SU-DHL-6 (cell line): ENCODE measurements around the gene ALDOA.

Experiments used
- CTCF ChIP-seq: fragments of 200-600 bp; sonication (generic); IDR thresholded peaks from one replicate; pipeline ENCODE4 v1.5.1; 2017; ENCODE audit warnings: antibody characterized with exemption, mild to moderate bottlenecking, low read length, moderate library complexity; ENCODE audit not compliant: insufficient read depth, poor library complexity, severe bottlenecking
- EZH2phosphoT487 ChIP-seq: fragments of 200-600 bp; sonication (generic), shearing (Covaris generic); conservative IDR thresholded peaks from 2 replicates; pipeline ENCODE4 v1.6.1; 2018; ENCODE audit warnings: mild to moderate bottlenecking, antibody characterized with exemption, low read length, moderate library complexity, mixed read lengths

DNA sequence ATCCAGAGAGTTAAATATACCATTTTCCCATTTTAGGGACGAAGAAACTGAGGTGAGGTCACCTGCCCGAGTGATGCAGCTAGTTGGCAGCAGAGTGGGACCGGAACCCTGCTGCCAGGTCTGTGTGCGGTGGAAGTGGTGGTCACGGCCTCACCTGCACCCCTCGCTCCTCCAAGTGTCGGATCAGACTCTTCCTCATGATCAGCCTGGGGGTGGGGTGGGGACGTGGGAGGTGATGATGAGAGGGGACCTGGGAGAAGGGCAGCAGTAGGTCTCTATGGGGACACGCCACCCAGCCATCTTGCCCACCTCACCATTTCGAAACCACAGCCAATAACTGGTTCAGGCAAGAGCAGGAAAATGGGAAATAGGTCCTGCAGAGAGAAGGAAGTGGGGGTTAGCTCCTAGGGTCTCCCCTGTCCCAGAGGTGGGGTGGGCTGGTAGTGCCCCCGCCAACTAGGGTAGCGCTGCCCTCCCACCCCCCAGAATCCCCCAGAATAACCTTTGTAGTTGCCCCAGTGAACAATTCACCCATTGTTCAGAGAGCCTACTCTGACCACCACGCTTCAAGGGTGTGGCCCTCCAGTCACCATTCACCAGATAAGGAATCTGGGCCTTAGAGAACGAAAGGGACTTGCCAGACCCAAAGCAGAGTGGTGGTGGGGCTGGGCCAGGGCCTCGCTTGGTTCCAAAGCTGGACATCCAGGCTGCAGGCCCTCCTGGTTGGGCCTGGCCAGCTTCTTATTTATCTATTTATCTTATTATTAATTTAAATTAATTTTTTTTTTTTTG lies 42.7 kb downstream of the ALDOA start:
- TF ChIP-seq CTCF (no peak), EZH2phosphoT487 (no peak)
